ENCODE results near the gene NCBP1. TPM values are rescaled to one million over a fixed set of nuclear protein-coding genes. Genes with fewer than 3 reads are reported as not detected.

Gene NCBP1
- total RNA-seq, 4 donors from 2014 or later = 16.2 to 38.0 (median 18.5) TPM

DNA sequence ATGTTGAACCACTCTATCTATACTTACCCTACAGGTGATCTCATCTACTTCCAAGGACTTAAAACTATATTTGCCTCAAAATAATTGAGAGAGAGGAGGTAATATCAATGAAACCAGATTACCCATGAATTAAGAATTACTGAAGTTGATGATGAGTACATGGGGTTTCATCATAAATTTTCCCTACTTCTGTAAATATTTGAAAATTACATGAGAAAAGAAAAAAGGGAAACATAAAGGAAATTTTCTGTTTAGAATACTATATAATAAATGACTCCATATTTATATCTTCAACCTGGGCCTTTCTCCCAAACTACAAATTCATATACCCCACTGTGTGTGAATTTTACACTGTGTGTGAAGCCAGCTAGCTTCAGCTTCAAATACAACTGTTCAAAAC, 3.0 kb upstream of the NCBP1 start:
- TF ChIP-seq, protein P1, sequence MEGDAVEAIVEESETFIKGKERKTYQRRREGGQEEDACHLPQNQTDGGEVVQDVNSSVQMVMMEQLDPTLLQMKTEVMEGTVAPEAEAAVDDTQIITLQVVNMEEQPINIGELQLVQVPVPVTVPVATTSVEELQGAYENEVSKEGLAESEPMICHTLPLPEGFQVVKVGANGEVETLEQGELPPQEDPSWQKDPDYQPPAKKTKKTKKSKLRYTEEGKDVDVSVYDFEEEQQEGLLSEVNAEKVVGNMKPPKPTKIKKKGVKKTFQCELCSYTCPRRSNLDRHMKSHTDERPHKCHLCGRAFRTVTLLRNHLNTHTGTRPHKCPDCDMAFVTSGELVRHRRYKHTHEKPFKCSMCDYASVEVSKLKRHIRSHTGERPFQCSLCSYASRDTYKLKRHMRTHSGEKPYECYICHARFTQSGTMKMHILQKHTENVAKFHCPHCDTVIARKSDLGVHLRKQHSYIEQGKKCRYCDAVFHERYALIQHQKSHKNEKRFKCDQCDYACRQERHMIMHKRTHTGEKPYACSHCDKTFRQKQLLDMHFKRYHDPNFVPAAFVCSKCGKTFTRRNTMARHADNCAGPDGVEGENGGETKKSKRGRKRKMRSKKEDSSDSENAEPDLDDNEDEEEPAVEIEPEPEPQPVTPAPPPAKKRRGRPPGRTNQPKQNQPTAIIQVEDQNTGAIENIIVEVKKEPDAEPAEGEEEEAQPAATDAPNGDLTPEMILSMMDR (IDR thresholded peaks at IDR 0.05; ENCODE audit: low read depth) = no peak

DNA sequence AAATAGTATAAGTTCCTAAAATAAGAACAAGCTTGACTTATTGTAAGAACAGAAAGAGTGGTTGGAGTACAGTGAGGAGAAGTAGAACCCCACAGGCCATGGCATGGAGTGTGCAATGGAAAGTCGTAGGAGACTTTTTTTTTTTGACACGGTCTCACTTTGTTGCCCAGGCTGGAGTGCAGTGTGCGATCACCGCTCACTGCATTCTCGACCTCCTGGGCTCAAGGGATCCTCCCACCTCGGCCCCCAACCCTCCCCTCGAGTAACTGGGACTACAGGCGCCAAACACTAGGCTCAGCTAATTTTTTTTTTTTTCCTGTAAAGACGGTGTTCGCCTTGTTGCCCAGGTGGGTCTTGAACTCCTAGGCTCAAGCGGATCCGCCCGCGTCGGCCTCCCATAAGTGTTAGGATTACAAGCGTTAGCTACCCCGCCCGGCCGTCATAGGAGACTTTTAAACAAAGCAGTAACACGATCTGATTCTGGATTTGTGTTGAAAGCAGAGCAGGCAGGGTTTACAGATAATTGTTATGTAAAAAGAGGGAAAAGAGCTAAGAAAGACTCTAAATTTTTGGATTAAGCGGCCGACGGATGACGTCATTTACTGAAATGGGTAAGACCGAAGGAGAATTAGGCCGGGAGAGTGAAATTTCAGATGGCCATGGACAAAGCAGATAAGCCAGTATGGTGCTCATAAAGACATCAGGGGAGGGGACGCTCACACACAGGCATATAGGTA, 1.2 kb upstream of the NCBP1 start:
- TF ChIP-seq, protein P1 (IDR thresholded peaks at IDR 0.05; ENCODE audit: low read depth) = no peak

DNA sequence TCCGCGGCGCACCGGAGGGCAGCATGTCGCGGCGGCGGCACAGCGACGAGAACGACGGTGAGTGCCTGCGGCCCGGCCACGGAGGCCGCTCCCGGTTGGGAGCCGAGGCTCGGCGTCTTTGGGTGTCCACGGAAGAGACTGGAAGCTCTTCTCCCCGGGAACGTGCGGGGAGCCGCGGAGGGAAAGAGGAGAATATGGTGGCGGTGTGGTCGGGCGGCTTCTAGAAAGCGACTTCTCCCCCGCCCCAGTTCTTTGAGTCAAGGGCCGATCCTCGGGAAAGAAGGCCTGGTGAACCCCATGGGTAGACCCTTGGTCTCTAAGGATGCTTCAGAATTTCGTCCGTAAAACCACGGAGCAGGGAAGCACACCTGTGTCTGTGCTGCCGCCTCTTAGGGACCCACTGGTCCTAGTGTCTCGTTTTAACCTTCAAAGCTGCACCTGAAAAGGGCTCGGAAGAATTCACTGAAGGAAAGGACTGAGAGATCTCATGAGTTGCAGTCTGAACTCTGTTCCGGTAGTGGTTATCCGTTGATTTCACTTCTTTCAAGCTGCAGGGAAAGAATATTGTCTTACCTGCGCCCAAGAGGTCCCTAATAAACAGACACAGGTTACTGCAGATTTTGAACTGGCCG, 354 bp downstream of the NCBP1 start:
- TF ChIP-seq, protein P1 (IDR thresholded peaks at IDR 0.05; ENCODE audit: low read depth) = no peak

DNA sequence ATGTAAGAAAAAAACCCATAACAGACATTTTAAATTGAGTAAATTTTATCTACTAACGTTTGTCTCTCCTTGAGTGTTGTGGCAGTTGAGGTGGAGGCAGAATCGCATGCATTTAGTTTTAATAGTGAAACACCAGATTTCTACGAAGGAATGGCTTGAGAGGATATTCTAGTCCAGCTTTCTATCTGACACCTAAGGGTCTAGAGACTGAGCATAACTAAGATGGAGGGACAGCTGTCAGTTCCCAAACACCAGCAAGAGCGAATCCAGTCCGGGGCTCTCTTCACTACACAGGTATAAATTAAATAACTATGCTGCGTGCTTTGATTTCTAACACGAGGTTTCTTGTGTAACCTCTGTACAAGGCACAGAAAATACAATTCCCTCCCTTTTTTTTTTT, 1.4 kb downstream of the NCBP1 start:
- TF ChIP-seq, protein P1 (IDR thresholded peaks at IDR 0.05; ENCODE audit: low read depth) = no peak

DNA sequence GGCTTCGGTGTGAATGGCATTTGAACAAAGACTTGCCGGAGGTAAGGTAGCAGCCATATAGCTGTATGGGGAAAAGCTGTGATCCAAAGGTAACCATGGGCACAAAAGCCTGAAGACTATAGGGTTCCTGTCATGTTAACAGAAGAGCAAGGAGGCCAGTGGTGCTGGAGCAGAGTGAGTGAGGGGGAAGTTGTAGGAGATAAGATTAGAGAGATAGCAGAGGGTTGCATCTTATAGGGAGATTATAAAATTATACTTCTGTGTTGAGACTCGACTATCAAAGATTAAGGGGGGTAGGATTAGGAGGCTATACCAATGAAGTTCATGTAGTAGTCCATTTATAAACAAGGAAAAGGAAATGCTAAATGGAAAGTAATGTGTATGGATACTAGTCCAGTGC, 3.3 kb downstream of the NCBP1 start:
- TF ChIP-seq, protein P1 (IDR thresholded peaks at IDR 0.05; ENCODE audit: low read depth) = no peak

DNA sequence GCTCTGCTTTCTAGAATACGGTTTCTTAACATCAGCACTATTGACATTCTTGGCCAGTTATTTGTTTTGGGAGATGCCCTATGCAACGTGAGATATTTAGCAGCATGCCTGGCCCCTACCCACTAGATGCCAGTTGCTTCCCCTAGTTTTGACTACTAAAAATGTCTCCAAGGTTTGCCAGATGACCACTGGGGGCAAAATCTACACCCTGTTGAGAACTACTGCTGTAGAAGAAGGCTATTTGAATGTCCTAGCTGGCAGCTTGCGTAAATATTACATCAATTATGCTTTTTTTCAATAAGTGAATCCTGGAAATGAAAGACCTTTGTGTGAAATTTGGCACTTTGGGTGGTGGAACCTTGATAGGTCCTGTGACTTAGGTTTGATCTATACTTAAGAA, 5.0 kb downstream of the NCBP1 start:
- TF ChIP-seq, protein P1 (IDR thresholded peaks at IDR 0.05; ENCODE audit: low read depth) = no peak

DNA sequence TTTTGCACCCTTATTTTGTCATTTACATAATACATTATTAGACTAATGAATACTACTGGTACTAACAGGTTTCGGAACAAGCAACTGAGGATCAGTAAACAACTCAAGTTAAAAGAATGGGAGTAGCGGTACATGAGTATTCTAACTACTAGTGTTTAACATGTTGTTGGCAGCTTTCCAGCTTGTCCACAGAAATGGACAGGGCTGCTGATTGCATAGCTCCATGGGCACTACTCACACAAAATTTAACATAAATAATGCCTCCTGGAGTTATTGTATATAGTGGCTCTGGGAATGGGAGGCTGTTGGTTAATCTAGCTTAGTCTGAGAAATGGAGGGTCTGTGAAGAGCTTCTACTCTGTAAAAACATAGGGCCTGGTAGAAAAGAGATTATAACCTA, 6.7 kb downstream of the NCBP1 start:
- TF ChIP-seq, protein P1 (IDR thresholded peaks at IDR 0.05; ENCODE audit: low read depth) = no peak

Measured in subcutaneous adipose tissue (tissue), 4 donors.